CD4-positive, alpha-beta T cell treated with Interleukin-17A for 4 hours (primary cell): ENCODE results near the gene USP43.

Experiments
- DNase-seq: peaks from one replicate; pipeline ENCODE4 v3.0.0-alpha.2; 2020; ENCODE audit warnings: mixed read lengths

Gene USP43

DNA sequence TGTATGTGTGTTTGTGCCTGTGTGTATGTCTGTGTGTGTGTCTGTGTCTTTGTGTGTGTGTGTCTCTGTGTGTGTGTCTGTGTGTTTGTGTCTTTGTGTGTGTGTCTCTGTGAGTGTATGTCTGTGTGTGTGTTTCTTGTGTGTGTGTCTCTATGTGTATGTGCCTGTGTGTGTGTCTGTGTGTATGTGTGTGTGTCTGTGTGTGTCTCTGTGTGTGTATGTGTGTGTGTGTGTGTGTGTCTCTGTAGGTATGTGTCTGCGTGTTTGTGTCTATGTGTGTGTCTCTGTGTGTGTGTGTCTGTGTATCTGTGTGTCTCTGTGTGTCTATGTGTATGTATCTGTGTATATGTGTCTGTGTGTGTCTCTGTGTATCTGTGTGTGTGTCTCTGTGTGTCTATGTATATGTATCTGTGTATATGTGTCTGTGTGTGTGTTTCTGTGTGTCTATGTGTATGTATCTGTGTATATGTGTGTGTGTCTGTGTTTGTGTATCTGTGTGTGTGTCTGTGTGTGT lies 70.2 kb downstream of the USP43 start:
- DNase-seq = no peak

DNA sequence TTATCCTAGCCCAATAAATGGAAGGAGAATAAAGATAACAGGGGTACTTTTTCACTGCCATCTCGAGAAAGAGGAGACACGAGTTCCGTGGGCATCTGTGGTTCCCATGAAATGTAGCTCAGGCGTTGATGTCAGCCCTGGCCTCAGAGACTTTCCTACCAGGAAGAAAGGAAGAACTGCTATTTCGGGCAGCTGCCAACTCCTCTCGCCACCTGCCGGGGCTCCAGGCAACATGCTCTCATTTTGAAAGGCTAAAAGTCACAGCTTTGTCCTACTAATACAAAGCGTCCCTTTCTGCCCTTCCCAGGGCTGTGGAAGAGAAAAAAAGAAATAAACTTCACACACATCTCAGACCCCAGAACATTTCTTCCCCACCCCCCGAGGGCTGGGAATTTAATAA lies 80.3 kb downstream of the USP43 start:
- no peak for DNase-seq

DNA sequence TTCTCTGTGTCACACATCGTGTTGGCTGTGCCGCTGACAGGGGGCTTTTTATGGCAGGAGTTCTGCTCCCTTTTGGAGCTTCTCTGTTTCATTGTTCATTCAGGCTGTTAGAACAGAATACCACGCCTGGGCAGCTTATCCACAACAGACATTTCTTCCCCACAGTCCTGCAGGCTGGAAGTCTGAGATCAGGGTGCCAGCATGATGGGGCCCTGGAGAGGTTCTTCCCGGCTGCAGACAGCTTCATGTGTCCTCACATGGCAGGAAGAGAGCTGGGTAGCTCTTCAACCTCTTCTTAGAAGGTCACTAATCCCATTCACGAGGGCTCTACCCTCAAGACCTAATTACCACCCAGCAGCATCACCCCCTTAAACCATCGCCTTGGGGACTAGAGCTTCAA lies 81.0 kb downstream of the USP43 start:
- no peak for DNase-seq

DNA sequence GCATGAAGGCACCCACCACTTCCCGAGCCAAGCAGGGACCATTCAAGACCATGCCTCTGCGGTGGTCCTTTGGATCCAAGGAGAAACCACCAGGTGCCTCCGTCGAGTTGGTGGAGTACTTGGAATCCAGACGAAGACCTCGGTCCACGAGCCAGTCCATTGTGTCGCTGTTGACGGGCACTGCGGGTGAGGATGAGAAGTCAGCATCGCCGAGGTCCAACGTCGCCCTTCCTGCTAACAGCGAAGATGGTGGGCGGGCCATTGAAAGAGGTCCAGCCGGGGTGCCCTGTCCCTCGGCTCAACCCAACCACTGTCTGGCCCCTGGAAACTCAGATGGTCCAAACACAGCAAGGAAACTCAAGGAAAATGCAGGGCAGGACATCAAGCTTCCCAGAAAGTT lies 82.7 kb downstream of the USP43 start:
- no peak for DNase-seq

DNA sequence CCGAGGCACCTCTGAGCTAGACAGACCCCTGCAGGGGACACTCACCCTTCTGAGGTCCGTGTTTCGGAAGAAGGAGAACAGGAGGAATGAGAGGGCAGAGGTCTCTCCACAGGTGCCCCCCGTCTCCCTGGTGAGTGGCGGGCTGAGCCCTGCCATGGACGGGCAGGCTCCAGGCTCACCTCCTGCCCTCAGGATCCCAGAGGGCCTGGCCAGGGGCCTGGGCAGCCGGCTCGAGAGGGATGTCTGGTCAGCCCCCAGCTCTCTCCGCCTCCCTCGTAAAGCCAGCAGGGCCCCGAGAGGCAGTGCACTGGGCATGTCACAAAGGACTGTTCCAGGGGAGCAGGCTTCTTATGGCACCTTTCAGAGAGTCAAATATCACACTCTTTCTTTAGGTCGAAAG lies 83.2 kb downstream of the USP43 start:
- DNase-seq = no peak

DNA sequence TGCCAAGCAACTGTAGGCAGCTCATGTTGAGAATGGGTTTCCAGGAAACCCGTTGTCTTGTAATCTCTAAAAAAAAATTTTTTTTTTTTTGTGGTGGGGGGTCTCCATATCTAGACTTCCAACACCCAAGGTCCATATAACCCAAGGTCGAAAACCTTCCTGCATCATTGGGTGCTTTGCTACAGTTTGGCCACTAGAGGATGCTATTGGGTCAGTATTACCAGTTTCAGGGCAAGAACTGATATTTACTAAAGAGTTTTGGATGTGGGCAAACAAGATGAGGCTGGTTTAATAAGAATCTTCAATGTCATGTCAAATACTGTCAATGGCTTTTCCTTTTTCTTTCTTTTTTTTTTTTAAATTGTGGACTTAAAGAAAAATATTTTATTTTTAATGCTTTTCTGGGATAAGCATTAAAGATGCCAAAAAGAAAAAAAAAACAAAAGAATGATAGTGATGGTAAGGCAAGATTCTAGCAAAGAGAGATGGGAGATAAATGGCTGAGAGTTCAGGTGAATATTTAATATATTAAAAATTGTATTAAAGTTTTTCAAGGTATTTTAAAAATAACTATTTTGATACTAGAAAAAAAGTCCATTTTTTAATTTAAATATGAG lies 83.8 kb downstream of the USP43 start:
- no peak for DNase-seq

DNA sequence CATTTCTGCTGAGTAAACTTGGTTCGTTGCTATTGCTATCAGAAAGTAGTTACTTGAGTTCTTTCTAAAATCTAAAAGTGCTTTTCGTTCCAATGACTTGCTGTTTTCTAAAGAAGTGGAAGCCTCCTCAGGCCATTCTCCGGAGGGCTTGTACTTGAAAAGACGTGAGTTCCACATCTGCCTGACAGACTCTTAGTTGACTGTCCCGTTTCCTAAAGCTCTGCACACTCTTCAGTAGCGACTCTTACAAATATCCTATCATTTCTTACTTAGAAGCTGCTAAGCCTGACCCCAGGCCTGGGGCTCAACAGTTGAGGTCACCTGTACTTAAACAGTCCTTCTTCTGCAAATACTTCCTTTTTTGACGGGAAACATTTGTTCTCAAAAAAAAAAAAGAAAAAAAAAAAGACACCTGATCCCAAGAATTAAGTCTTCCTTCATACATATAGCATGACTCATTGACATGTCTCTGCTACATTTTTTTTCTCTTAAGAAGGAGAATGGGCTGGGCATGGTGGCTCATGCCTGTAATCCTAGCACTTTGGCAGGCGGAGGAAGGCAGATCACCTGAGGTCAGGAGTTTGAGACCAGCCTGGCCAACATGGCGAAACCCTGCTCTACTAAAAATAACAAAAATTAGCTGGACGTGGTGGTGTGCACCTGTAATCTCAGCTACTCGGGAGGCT lies 84.6 kb downstream of the USP43 start:
- DNase-seq = no peak

DNA sequence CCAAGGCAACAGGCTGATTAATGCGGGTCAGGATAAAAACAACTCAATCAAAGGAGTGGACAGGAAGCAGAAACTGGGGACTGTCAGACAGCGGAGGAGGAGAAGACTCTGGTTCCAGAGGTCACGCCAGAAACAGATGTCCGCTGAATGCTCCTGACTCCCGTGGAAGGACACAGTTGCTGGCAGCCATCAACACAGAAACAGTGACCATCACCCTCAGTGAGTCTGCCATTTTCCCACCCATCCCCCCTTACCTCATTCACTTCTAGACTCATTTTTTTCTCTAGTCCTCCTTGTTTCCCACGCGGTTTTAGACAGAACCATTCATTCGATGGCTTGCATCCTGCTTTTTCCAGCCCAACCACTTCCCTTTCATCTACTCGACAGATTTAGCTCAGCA lies 105.2 kb downstream of the USP43 start:
- DNase-seq = no peak

DNA sequence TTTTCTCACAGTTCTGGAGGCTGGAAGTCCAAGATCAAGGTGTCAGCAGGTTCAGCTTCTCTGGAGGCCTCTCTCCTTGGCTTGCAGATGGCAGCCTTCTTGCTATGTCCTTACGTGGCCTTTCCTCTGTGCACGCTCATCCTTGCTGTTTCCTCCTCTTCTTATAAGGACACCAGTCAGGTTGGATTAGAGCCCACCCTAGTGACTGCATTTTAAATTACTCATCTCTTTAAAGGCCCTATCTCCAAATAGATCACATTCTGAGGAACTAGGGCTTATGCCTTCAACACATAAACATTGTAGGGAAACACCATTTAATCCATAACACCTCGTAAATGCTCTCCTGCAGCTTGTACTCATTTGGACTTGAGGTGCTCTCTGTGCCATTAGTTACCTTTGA lies 109.8 kb downstream of the USP43 start:
- DNase-seq = no peak

DNA sequence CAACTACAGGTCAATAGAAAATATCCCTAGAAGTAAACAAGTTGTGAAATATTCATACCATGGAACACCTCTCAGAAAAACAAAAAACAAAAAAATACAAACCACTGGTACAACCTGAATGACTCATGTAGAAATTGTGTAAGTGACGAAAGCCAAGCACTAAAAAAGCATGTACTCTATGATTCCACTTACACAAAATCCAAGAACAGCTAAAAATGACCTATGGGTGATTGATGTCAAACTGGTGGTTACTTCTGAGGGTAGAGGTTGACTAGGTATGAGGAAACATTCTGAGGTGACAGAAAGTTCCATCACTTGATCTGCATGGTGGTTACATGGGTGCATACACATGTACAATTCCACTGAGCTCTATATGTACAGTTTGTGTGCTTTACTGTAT lies 114.9 kb downstream of the USP43 start:
- no peak for DNase-seq

DNA sequence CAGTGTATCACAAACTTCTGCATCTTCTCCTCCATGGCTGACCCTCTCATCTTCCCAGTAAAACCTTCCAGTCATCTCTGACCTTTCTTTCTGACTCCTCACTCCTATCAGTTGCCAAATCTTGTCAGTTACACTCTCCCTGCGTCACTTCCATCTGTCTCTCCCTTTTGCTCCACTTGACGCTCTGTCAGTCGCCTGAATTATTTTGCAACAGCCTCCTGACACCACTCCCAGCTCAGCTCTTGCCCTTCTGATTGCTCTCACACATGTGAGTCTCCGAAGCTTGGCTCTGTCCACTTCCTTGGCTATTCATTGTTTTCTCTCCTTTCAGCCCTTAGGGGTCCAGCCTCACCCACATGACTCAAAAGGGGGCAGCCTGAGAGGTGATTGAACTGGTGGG lies 118.3 kb downstream of the USP43 start:
- DNase-seq = no peak

DNA sequence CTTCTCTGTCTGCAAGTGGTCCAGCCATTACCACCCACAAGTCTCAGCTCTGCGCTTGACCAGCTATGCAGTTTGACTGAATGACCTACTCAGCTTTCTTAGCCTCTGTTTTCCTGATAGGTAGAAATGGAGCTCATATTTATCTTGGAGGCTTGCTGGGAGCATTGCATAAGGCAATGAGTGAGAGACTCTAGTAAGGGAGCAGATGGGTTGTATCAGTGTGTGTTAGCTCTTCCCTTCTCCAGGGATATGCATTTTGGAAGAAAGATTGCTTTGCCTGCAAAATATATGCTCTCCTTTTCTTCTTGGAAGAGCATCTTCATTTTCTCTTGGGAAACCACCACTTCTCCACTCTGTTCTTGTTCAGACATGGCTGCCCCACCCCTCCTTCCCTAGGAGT lies 120.0 kb downstream of the USP43 start:
- no peak for DNase-seq

DNA sequence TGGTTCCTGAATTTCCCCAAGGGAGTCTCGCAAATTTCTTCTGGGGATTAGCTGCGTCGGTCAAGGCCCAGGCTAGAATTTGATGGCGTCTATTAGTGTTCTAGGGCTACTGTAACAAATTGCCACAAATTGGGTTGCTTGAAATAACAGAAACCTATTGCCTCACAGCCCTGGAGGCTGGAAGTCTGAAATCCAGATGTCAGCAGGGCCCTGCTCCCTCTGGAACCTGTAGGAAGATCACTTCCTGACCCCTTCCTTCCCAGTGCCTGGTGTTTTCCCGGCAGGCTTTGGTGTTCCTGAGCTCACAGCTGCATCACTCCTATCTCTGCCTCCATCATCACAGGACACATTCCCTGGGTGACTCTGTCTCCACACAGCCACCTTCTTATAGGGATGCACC lies 121.7 kb downstream of the USP43 start:
- no peak for DNase-seq

DNA sequence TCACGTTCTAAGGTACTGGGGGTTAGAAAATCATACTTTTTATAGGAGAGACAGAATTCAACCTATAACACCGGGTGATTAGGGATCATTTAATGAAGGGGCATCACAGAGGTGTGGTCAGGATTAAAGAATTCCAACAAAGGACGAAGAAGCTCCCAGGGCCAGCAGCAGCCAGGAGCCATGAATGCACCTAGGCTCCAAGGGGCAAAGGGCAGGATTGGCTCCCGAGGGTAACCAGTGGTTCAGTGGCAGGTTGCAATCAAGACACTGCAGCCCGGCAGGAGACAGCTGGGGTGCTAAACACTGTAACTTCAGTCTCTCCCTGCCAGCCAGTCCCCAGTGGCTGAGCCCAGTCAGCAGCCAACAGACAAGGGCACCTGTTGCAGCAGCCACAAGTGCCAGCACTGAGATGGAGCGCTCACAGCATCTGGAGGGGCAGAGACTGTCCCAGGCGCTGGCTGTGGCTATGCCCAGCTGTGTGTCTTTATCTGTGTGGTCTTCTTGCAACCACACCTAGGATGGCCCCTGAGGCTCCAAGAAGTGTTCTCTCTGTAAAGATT lies 122.2 kb downstream of the USP43 start:
- DNase-seq = no peak

DNA sequence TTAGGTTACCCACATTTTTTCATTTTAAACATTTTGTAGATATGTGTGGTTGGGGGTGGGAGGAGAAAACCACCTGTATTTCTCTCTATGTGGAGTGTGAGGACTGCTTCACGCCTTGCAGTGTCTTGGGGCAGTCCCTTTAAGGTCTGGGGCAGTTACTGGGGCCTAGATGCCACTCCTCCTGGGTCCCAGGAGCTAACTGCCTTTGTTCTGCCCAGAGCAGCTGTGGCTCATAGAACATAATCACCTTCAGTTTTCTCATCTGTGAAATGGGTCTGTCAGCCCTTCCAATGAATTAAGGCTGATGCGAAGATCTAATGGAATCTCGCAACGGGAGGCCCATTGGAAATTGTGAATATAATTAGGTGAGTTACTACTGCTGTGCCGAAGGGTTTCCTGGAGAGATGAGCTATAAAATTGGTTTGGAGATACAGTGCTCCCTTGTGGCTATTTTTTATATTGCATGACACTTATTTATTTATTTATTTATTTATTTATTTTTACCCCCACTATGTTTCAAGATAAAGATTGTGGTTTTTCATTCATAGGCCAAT lies 123.1 kb downstream of the USP43 start:
- no peak for DNase-seq

DNA sequence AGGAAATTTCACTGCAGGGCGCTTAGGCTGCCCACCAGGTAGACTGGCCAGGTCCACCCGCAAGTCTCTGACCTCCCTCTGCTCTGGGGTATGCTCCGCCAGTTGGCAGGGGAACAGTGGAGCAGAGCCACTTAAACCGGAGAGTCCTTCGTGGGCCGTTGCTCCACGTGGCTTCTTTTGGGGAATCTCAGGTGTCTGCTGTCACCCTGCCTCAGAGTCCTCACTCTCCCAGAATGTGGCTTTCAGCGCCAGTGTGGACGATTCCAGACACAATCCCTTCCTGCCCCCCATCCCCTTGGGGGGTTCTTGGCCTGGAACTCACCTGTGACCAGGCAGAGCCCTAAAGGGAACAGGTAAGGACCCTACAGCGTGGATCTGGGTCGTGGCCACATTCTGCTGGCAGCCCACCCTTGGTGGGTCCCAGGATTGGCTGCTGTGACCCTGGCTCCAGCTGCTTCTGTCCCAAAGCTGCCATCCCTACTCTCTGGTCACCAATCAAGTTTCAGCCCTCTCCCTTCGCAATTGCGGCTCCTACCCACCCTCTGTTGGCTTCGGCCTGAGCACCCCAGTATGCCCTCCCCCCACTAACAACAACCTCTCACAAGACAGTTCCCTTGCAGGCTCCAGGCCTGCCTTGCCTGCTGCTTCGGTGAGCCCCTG lies 123.8 kb downstream of the USP43 start:
- no peak for DNase-seq

DNA sequence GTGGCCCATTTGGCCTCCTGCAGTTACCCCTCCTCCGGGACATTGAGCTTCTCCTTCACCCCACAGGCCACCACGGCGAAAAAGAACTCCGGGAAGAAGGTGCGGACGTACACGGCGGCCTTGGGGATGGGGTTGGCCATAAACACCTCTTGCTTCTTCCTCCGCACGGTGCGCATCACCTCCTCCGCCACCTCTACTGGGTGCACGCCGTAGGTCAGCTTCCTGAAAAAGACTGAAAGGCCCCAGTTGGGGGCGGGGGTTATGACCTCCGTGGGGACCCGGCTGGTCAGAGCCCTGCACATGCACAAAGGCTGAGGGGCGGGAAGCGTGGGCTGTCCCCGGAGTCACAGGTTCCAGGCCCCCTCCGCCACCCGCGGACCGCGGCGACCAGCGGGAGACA lies 126.1 kb downstream of the USP43 start:
- DNase-seq = no peak

DNA sequence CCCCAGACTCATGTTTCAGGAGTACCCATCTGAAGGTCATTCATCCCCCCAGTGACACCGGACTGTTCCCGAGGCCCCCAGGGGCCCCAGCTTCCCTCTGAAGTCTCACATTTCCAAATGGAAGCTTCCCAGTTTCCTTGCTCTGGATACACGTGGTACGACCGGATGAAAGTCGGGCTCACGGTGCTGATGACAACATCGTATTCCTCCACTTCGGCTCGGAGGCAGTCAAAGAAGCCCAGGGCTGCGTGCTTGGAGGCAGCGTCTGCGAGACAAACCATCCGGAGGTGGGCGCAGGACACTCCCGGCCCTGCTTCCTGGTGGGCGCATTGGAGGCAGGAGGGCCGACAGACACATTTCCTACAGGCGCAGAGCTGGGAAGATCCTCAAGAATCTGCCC lies 127.3 kb downstream of the USP43 start:
- DNase-seq = no peak

DNA sequence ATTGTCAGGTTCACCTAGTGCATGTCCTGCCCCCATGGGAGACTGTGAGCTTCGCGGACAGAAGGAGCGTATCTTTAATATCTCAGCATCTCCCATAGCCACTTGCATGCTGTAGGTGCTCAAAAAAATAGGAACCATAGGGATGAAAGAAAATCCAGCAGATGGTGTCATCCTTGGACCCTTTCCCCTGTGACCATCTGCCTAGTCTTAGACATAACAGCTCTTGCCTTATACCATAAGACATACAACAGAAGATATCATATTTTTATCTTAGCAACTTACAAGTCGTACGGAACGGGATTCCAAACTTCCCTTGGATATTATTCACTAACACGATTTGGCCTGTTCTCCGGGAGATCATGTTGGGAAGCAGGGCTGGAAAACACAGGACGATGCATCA lies 131.6 kb downstream of the USP43 start:
- no peak for DNase-seq
